Activated CD4-positive, alpha-beta T cell treated with anti-CD3 and anti-CD28 coated beads, Interleukin-2, amount 50 U/mL, for 16 hours (primary cell): ENCODE measurements around the gene DCN.

ENCODE experiments used
- DNase-seq: peaks from one replicate; pipeline ENCODE4 v3.0.0-alpha.2; 2020

DCN gene

GRCh38 chr12:91098941-91099340 lies 83.7 kb downstream of the DCN start:
- no peak for DNase-seq

GRCh38 chr12:91098461-91098860 lies 84.2 kb downstream of the DCN start:
- no peak for DNase-seq

GRCh38 chr12:91094957-91095356 lies 87.7 kb downstream of the DCN start:
- DNase-seq = no peak

GRCh38 chr12:91094032-91094662 lies 88.5 kb downstream of the DCN start:
- DNase-seq = no peak

- DNase-seq = no peak
Observed at GRCh38 chr12:91093341-91093740, 89.3 kb downstream of the DCN start.

GRCh38 chr12:91091916-91092715 lies 90.5 kb downstream of the DCN start:
- no peak for DNase-seq
